NCI-H526 treated with DMSO at 0.1 percent for 48 hours (cell line): ENCODE results near the gene DHRS4L2.
"Not testable (repeated sequence)": the region's sequence is repeated elsewhere in the genome, so short reads cannot be mapped to it uniquely, and the experiment has no call there.

Source experiments
- DNase-seq: peaks from one replicate; lab custom pipeline; 2025; lab: John Stamatoyannopoulos, UW

Gene DHRS4L2

DNA sequence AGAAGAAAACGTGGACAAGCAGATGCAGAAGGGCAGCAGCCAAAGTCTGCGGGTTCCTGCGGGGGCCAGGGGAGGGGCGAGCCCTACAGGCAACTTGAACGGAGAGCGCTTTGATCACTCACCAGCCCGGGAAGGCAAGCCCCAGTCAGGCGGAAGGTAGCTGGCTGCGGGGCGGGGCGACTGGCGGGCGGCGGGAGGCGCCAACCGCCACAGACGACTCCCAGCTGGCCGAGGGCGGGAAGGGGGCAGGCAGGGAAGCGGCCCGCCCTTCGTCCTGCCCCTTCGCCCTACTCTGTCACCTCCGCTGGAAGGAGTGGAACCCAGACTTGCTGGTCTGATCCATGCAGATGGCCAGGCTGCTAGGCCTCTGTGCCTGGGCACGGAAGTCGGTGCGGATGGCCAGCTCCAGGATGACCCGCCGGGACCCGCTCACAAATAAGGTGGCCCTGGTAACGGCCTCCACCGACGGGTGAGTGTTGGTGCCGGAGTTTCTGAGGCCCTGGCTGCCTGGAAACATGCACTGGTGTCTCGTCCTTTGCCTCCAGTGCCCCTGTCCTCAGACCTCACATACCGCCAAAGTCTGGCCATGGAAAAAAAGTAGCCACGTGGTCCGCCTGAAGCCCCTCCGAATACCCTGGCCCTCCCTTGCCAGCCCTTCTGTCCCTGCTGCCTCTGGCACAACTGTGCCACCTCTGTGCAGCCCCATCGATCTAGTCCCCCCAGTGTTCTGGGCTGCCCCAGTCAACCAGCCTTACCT, at the start of gene DHRS4L2:
Gene DHRS4L2 (plus strand): TSS at position 323 of the 757 bp plus-strand sequence. CDS start 19 bp downstream, at position 342.
- not testable (repeated sequence) for DNase-seq

DNA sequence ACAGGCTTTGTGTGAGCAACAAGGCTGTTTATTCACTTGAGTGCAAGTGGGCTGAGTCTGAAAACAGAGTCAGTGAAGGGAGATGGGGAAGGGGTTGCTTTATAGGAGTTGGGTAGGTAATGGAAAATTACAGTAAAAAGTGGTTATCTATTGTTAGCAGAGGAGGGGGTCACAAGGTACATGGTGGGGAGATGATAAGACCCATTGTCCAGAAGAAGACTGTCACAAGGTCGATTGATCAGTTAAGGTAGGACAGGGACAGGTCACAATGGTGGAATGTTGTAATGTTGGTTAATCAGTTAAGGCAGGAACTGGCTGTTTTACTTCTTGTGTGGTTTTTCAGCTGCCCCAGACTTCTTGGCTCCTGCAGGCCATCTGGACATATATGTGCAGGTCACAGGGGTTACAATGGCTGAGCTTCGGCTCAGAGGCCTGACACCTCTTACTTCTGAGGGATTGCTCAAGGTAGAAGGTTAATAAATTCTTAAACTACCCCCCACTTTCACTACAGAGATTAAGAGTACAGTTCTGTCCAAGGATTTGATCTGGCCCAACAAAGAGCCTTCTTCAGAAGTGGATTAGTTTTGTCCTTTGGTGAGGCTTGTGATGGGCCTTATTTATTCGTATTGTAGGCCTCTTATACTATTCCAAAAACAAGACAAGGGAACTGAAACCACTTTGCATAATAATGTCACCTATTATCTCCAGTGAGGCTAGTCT, 49.0 kb upstream of the DHRS4L2 start:
- no peak for DNase-seq

DNA sequence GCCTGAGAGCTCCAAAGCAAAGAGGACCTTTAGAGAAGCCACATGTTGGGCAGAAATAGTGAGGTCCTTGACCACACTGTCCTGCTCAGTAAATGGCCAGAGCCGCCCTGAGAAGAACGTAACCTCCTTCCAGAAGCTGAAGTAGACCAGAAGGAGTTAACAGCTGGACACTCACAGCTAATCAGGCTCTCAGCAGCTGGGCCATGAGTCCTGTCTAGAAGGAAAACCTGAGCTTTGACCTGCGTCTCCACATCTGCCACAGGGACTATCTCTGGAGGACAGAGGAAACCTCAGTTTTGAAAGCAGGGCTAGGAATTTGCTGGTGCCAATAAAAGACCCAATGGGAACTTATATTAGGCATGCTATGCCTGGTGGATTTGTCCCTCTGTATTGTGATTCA, 47.5 kb upstream of the DHRS4L2 start:
- no peak for DNase-seq

DNA sequence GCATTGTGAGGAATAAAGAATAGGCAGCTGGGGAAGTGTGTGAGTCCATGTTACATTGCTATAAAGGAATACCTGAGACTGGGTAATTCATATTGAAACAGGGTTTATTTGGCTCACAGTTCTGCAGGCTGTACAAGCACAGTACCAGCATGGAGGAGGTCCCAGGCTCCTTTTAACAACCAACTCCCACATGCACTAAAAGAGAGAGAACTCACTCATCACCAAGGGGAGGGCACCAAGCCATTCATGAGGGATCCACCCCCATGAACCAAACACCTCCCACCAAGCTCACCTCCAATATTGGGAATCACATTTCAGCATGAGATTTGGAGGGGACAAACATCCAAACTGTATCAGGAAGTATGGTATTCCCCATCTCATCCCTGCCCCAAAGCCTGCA, 47.1 kb upstream of the DHRS4L2 start:
- DNase-seq, result no peak

DNA sequence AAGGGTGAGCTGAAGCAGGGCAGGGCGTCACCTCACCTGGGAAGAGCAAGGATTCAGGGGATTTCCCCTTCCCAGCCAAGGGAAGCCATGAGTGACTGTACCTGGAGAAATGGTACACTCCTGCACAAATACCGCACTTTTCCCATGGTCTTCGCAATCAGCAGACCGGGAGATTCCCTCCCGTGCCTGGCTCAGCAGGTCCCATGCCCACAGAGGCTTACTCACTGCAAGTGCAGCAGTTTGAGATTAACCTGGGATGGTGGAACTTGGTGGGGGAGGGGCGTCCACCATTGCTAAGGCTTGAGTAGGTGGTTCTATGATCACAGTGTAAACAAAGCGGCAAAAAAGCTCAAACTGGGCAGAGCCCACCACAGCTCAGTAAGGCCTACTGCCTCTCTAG, 46.1 kb upstream of the DHRS4L2 start:
- no peak for DNase-seq

DNA sequence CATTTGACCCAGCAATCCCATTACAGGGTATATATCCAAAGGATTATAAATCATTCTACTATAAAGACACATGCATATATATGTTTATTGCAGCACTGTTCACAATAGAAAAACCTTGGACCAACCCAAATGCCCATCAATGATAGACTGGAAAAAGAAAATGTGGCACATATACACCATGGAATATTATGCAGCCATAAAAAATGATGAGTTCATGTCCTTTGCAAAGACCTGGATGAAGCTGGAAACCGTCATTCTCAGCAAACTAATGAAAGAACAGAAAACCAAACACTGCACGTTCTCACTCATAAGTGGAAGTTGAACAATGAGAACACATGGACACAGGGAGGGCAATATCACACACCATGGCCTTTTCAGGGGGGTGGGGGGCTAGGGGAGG, 39.7 kb upstream of the DHRS4L2 start:
- not testable (repeated sequence) for DNase-seq

DNA sequence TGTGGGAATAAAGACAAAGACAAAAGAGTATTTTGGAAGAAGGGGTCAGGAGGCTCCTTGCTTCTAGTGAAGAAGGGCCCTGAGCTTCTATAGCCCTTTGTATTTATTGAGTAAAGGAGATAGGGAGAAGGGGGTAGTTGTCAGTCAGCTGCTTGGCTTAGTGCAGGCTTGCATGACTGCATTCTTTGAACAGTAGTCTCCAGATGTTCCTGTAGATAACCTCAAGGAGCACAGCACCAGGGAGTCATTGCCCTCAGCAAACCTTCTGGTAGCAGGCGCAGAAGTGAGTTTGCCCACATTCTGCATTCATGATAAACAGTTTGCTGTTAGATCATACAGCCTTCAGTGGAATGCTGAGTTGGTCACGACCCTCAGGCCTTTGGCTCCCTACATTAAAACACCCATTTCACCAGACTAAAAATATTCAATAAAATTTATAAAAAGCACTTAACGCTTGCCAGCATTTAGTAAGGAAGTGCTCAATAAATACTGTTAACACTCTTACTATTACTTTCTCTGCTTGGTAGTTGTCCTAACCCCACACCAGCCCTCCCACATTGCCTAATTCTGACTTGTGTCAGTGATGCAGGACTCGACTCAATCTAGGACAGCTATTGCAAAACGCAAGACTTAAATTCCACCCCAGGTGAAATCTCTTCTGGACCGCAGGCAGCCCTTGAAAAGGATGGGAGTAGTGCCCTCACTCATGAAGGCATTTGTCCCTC, 38.2 kb upstream of the DHRS4L2 start:
- DNase-seq, result no peak

DNA sequence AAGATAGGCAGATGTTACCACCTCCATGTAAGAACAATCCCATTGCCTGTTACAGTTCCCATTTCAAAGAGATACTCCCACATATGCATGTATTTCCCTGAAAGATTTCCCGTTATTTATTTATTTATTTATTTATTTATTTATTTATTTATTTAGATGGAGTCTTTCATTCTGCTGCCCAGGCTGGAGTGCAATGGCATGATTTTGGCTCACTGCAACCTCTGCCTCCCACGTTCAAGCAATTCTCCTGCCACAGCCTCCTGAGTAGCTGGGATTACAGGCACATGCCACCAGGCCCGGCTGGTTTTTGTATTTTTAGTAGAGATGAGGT, 37.6 kb upstream of the DHRS4L2 start:
- not testable (repeated sequence) for DNase-seq

DNA sequence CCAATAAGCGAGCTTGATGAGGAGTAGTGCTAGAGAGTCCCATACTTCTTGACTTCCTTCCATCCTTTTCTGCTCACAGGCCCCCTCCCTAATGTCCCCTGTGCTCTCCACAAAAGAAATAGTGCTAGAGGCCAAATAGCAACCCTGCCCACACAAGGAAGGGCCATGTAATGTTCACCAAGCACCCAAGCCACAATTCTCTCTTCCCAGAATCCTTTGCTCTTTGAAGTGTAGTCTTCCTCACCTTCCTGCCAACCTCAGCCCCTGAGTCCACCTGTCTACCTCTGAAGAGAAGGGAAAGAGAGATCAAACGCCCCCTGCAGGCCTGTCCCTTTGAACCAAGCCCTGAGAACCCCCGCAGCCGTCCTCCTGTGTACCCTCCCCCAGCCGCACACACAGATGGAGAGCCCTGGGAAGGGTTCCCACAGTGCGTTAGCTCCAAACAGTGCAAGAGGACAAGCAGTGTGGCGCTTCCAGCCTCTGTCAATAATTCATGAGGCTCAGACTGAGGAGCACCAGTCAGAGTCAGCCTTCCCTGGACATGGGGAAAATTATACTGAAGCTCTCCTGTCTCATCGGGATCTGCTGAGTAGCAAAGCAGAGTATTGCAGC, 37.0 kb upstream of the DHRS4L2 start:
- no peak for DNase-seq

DNA sequence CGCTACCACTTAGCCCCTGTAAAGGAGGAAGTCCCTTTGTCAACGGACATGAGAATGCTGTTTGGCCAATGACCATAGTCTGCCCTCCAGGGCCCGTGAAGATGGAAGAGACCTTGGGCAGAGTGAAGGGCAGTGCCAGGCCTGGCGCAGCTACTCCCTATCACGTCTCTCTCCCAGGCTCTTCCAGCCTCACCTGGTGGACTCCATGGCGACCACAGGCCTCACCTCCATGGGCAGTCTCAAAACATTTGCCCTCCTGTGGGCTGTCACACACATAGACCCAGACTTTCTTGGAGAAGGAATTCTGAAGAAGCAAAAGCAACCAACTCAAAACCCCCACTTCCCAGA, 35.6 kb upstream of the DHRS4L2 start:
- not testable (repeated sequence) for DNase-seq

DNA sequence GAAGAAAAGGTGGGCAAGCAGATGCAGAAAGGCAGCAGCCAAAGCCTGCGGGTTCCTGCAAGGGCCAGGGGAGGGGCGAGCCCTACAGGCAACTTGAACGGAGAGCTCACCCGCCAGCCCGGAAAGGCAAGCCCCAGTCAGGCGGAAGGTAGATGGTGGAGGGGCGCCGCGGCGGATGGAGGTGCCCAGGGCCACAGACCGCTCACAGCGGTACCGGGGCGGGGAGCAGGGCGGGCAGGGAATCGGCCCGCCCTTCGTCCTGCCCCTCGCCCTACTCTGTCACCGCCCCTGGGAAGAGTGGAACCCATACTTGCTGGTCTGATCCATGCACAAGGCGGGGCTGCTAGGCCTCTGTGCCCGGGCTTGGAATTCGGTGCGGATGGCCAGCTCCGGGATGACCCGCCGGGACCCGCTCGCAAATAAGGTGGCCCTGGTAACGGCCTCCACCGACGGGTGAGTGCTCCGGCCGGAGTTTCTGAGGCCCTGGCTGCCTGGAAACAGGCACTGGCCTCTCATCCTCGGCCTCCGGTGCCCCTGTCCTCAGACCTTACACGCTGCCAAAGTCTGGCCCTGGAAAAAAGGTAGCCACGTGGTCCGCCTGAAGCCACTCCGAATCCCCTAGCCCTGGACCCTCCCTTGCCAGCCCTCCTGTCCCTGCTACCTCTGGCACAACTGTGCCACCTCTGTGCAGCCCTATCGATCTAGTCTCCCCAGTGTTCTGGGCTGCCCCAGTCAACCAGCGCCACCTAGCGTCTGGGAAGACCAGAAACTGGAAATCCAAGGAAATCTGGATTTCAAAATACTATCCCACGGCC, 35.1 kb upstream of the DHRS4L2 start, which contains the start of gene DHRS4:
Gene DHRS4 (plus strand): TSS at position 307 of the 815 bp plus-strand sequence. CDS start 19 bp downstream, at position 326.
- DNase-seq, result peak; percentile 69

DNA sequence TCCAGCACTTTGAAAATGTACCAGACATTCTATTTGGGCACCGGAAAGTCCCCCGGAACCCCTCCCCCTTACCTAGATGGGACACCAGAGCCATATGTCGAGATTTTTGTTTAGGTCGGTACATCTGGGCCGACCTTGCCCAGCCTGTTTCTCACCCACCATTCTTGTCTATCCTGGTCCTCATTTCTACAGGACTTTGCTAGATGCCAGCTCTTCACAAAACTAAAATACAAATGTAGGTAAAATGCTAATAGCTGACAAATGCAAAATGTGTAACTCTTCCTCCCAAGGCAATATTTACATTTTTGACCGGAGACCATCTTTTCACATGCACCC, 34.5 kb upstream of the DHRS4L2 start:
- DNase-seq, result not testable (repeated sequence)

DNA sequence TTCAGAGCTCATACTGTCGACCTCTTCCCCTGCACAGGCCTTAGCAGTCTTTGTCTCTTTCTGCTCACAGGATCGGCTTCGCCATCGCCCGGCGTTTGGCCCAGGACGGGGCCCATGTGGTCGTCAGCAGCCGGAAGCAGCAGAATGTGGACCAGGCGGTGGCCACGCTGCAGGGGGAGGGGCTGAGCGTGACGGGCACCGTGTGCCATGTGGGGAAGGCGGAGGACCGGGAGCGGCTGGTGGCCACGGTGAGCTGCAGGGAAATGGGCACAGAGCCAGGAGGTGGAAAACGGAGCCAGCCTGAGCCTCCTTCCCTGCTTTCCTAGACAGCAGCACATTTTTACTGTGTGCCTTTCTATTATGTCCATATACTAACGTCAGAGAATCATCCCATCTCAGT, 33.8 kb upstream of the DHRS4L2 start:
- DNase-seq, result not testable (repeated sequence)

DNA sequence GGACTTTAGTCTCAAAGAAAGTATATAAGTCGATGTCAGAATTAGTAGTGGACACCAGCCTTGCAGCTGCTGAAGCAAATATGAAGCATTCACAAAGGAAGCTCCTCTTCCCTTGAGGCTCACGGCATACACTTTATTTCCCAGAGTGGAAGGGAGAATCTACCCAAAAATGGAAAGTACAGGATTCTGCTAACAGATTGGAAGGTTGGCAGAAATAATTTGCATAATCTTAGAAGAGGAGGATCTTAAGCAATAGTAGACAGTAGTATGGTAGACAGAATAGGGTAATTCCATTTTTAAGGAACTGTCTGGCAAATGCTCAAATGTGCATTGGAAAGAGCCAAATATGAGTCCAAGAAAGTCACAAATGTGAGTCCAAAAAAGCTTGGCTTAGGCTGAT, 32.9 kb upstream of the DHRS4L2 start:
- not testable (repeated sequence) for DNase-seq

DNA sequence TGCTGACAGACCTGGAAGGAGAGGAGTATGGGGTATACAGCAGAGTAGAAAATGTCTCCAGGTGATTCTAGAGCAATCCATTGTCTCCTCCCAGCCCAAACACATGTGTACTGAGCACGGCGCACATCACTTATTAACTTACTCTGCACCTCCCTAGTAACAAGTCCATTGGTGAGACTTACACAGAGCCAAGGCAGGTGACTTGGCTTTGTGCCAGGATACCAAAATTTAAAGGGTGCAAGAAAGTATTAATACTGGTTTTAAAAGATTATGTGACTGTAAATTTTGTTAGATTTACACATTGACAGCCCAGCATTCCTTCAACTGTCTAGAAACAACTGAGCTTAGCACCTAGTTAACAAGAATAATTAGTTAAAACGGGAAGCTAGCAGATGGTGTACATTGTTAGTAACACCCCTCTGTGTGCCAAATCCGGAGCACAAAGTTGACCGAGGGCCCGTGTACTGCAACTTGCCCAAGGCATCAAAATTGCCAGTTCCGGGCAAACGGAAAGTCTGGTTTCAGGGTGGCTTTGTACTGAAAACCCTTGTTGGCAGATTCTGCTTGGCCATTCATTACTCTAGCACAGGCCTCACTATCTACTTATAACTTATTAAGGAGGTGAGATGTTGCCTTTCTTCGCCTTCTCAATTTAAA, 30.7 kb upstream of the DHRS4L2 start:
- DNase-seq, result not testable (repeated sequence)

DNA sequence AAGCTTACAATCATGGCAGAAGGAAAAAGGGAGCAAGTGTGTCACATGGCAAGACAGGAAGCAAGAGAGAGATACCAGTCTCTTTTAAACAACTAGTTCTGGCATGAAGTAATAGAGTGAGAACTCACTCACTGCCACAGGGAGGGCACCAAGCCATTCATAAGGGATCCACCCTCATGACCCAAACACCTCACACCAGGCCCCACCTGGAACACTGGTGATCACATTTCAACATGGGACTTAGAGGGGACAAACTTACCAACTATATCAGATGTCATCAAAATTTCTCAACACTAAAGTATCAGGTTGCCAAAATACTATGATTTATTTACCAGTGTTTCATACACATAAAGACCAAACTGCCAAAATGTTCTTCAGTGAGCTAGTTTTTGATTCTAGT, 27.8 kb upstream of the DHRS4L2 start:
- DNase-seq, result not testable (repeated sequence)

DNA sequence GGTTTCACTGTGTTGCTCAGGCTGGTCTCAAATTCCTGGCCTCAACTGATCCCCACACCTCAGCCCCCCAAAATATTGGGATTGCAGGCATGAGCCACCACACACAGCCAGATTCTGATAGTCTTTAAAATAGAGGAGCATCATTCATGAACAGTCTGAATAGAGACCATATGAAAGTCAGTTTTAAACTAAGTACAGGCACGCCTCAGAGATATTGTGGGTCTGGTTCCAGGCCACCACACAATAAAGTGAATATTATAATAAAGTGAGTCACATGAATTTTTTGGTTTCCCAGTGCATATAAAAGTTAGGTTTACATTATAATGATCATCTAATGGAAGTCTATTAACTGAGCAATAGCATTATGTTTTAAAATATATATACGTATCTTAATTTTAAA, 27.0 kb upstream of the DHRS4L2 start:
- DNase-seq, result not testable (repeated sequence)

DNA sequence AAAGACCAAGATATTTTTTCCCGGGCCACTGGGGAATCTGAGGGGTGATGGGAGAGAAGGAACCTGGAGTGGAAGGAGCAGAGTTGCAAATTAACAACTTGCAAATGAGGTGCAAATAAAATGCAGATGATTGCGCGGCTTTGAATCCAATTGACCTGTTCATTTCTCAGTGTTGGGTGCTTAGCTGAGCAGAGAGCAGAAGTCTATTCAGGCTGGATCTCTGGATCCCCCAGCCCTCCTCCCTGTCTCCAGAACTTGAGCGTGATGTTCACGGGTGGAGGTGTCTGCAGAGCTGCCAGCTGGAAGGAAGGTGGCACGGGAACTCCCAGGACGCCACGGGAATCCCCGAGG, 19.6 kb upstream of the DHRS4L2 start:
- peak; percentile 31 for DNase-seq

DNA sequence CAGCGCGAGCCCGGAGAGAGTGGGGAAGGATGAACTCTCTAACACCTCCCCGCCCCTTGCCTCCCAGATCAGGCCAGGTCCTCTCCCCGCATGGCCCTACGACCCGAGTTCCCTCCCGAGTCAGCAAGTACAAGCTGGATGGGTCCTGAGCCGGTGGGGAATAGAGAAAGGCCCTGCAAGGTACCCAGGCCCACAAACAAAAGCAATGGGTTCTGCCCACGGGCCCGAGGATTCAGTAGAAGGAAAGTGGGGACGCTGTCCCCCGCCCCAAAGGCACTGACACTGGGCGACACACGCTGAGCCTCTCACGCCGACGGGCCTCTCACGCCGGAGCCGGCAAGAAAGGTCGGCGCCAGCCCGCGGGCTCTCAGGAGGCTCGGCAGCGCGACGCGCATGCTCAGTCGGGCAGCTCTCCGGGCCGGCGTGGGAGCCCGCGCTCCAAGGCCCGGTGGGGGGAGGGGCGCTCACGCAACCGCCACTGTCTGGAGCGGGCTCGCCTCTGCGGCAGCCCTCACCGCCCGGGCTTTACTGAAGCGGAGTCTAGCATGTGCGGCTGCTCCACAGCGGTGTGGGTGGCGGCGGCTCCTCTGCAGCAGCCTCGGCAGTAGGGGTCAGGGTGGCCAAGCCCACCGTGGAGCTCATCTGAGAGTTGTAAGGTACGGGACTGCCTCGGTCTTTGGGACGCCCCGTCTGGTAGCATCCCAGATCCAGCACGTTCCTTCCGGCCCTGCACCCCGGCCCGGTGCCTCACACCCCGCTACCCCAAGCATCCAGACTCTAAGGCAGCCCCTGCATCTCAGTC, 19.0 kb upstream of the DHRS4L2 start:
- DNase-seq, result peak; percentile 40

DNA sequence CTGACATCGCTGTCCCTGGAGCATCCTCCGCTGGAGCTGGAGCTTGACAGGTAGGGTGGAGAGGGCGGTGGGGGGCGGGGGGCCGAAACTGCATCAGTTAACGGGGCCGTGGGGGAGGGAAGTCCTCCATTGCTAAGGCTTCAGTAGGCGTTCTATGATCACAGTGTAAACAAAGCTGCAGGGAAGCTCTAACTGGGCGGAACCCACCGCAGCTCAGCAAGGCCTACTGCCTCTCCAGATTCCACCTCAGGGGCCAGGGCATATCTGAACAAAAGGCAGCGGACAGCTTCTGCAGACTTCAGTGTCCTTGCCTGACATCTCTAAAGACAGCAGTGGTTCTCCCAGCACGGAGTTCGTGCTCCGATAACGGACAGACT, 18.5 kb upstream of the DHRS4L2 start:
- DNase-seq, result not testable (repeated sequence)
